Transverse colon (tissue), 4 donors: Measurements from ENCODE around the gene JAZF1. TPM values are rescaled to one million over a fixed set of nuclear protein-coding genes. Genes with fewer than 3 reads are reported as not detected.

ENCODE experiments used
- DNase-seq: peaks from one replicate; pipeline ENCODE4 v3.0.0-alpha.2; 2019
- H3K27ac ChIP-seq, 4 donors: fragments of 200-600 bp; sonication (generic); 2 replicates each; pipeline ENCODE4 v1.5.1; 2016 to 2018; ENCODE audit warnings: inconsistent platforms in 4 of 4
- H3K27me3 ChIP-seq: fragments of 200-600 bp; sonication (generic); 2 replicates; pipeline ENCODE4 v1.5.1; 2017; ENCODE audit warnings: inconsistent platforms
- H3K36me3 ChIP-seq, 4 donors: fragments of 200-600 bp; sonication (generic); 2 replicates each; pipeline ENCODE4 v1.5.1; 2017 to 2019; ENCODE audit warnings: inconsistent platforms in 4 of 4
- H3K4me1 ChIP-seq, 4 donors: fragments of 200-600 bp; sonication (generic); 2 replicates each; pipeline ENCODE4 v1.5.1; 2017 to 2020; ENCODE audit warnings: inconsistent platforms in 4 of 4
- H3K4me3 ChIP-seq, 4 donors: fragments of 200-600 bp; sonication (generic); 1 replicate in 1 of 4; 2 replicates in 3 of 4; pipeline versions ENCODE4 v1.5.1 to v1.6.1; 2017 to 2019; ENCODE audit warnings: inconsistent platforms in 4 of 4
- H3K9me3 ChIP-seq, 2 donors: fragments of 200-600 bp; sonication (generic); 2 replicates each; pipeline ENCODE4 v1.5.1; 2017 to 2019; ENCODE audit warnings: inconsistent platforms in 2 of 2
- CTCF ChIP-seq, 5 experiments: fragments of 200-600 bp in 3 of 5; fragments of 450-650 bp in 2 of 5; sonication (generic) in 3 of 5; IDR thresholded peaks; 1 replicate in 2 of 5; 2 replicates in 3 of 5; pipeline ENCODE4 v1.5.1; 2016 to 2017; ENCODE audit warnings: antibody characterized with exemption in 5 of 5, inconsistent platforms in 3 of 5, mild to moderate bottlenecking in 2 of 5, moderate library complexity in 1 of 5
- EP300 ChIP-seq: sonication (generic); formaldehyde crosslinking; IDR thresholded peaks from one replicate; pipeline ENCODE4 v1.6.1; 2017; ENCODE audit warnings: antibody characterized with exemption, low read depth
- POLR2A ChIP-seq: fragments of 450-650 bp; IDR thresholded peaks from one replicate; pipeline ENCODE4 v1.6.1; 2016; ENCODE audit warnings: antibody characterized with exemption, mild to moderate bottlenecking, moderate library complexity
- POLR2AphosphoS5 ChIP-seq, 3 donors: sonication (generic); formaldehyde crosslinking; IDR thresholded peaks; one replicate each; pipeline ENCODE4 v1.6.1; 2016; ENCODE audit warnings: antibody characterized with exemption in 3 of 3
- WGBS, 2 donors: methylation state at CpG; one replicate each; pipeline ENCODE4 v1.1.5; 2018; ENCODE audit warnings: low coverage in 1 of 2; 5-methylcytosine and 5-hydroxymethylcytosine counted together
- in situ Hi-C, 4 donors: fragments of 200-750 bp; cut with MboI; loops; one replicate each; pipeline versions ENCODE4 v1.15.0 to v1.15.1; 2017; ENCODE audit warnings: low sequenced_read_pairs in 3 of 4, low pct_ligation_motif_present in 1 of 4, low pct_unique_long_range_greater_than_20kb in 1 of 4
- intact Hi-C: fragments of 100-400 bp; cut with DNase I; formaldehyde crosslinking; loops from one replicate; pipeline ENCODE4 v1.15.1; 2023; ENCODE audit warnings: low total_unique reads
- total RNA-seq, 4 donors: library from RNA; depleted of rRNA; stranded (reverse); fragments of >200 nt; gene quantifications; one replicate each; pipeline ENCODE4 v1.1.0, GENCODE V29; 2016

The JAZF1 gene
- total RNA-seq, 4 donors from 2014 or later = 11.0 to 12.2 (median 11.5) TPM

GRCh38 chr7:27840313-27840712 is 340.3 kb downstream of the JAZF1 start:
- H3K9me3 ChIP-seq = no peaks in the 10 kb centered on the region
- intact Hi-C loops (no loop called here), in situ Hi-C loops (no loop called here)

GRCh38 chr7:27839099-27839498 is 341.5 kb downstream of the JAZF1 start:
- intact Hi-C loops = no loop called here
- in situ Hi-C loops = no loop called here
- no peak for DNase-seq
- Histone ChIP-seq H3K4me3 (no peak overlapping the region), H3K36me3 (no peaks in the 10 kb centered on the region), H3K4me1 (no peaks in the 10 kb centered on the region), H3K9me3 (no peaks in the 10 kb centered on the region), H3K27ac (no peak overlapping the region), H3K27me3 (no peaks in the 10 kb centered on the region)
- WGBS, 2 donors = 93% methylated on average over 10 of the region's 10 CpGs; no CpG with 5 or more reads in 1 of the 2 donors
- TF ChIP-seq CTCF (IDR thresholded peaks at IDR 0.05) = no peak
- TF ChIP-seq EP300 = no peak
- no peak for TF ChIP-seq POLR2A
- TF ChIP-seq POLR2AphosphoS5 (IDR thresholded peaks at IDR 0.05) = no peak

More at GRCh38 chr7:27840313-27840712, 340.3 kb downstream of the JAZF1 start:
- 62 to 67% methylated on average over 1 to 8 of the region's 8 CpGs for WGBS, 2 donors
- Histone ChIP-seq H3K36me3 (no peaks in the 10 kb centered on the region), H3K27ac (no peak overlapping the region), H3K27me3 (no peaks in the 10 kb centered on the region), H3K4me3 (no peak overlapping the region), H3K4me1 (no peaks in the 10 kb centered on the region)
- no peak for DNase-seq
- no peak for TF ChIP-seq POLR2A
- no peak for TF ChIP-seq EP300
- no peak for TF ChIP-seq POLR2AphosphoS5 (IDR thresholded peaks at IDR 0.05)
- TF ChIP-seq CTCF (IDR thresholded peaks at IDR 0.05) = no peak

- Histone ChIP-seq H3K4me1 (no peaks in the 10 kb centered on the region), H3K27me3 (no peaks in the 10 kb centered on the region), H3K36me3 (peaks cover 0 to 7% (median 3%) of the 10 kb centered on the region in 4 donors), H3K4me3 (no peak overlapping the region), H3K9me3 (no peaks in the 10 kb centered on the region), H3K27ac (no peak overlapping the region)
- WGBS, 2 donors = 91 to 94% methylated on average over 2 of the region's 2 CpGs
- intact Hi-C loops = no loop called here
- DNase-seq = no peak
- in situ Hi-C loops = no loop called here
- TF ChIP-seq CTCF (IDR thresholded peaks at IDR 0.05) (no peak), POLR2A (no peak), EP300 (no peak), POLR2AphosphoS5 (IDR thresholded peaks at IDR 0.05) (no peak)
Observed at GRCh38 chr7:27836536-27836935, 344.1 kb downstream of the JAZF1 start.

GRCh38 chr7:27835376-27835775 is 345.2 kb downstream of the JAZF1 start:
- intact Hi-C loops = no loop called here
- no peaks in the 10 kb centered on the region for H3K27me3 ChIP-seq
- in situ Hi-C loops = no loop called here
- H3K27ac ChIP-seq = no peak overlapping the region
- WGBS, 2 donors = 73 to 88% methylated on average over 5 to 7 of the region's 7 CpGs
- no peaks in the 10 kb centered on the region for H3K9me3 ChIP-seq
- H3K36me3 ChIP-seq = peaks cover 0 to 7% (median 3%) of the 10 kb centered on the region in 4 donors
- no peak for TF ChIP-seq EP300
- no peak for DNase-seq
- H3K4me3 ChIP-seq = no peak overlapping the region
- no peaks in the 10 kb centered on the region for H3K4me1 ChIP-seq
